Measurements from ENCODE around the gene SIGMAR1.

SIGMAR1 gene

DNA sequence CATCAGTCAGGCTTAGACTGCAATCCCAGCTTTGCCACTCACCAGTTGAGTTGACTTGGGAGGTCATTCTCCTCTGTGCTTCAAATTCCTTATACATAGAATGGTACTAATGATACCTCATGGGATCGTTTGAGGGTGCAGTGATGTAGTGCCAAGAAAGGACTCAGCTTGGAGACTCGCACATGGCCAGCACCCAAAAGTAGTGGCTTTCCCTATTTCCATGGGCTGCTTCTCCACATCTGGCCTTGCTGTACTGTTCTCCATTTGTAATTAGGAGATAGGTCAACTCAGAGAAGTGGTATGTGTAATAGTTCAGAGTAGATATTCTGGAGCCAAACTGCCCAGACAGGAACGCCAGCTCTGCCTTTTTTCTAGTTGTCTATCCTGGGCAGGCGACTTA lies 48.0 kb upstream of the SIGMAR1 start:
- DNase-seq = no peak
- Histone ChIP-seq H3K27ac (ENCODE audit: low read length) (no peak overlapping the region), H3K9ac (ENCODE audit: low read length) (no peak overlapping the region), H3K4me3 (ENCODE audit: low read length) (no peak overlapping the region), H3F3A (ENCODE audit: insufficient read depth, low read length) (no peaks in the 10 kb centered on the region), H3K27me3 (replicated peaks; ENCODE audit: insufficient read depth, low read length) (no peaks in the 10 kb centered on the region), H4K20me1 (ENCODE audit: insufficient read depth, low read length) (no peaks in the 10 kb centered on the region), H3K4me1 (ENCODE audit: low read length) (no peaks in the 10 kb centered on the region), H3K79me2 (ENCODE audit: low read length) (no peaks in the 10 kb centered on the region), H3K36me3 (replicated peaks; ENCODE audit: insufficient read depth, low read length) (no peaks in the 10 kb centered on the region), H2AFZ (ENCODE audit: low read length) (no peak overlapping the region), H3K4me2 (ENCODE audit: low read depth, low read length) (no peak overlapping the region), H3K9me3 (replicated peaks; ENCODE audit: insufficient read depth, low read length) (no peaks in the 10 kb centered on the region), H3K9me2 (replicated peaks; ENCODE audit: insufficient read depth, low read length) (no peaks in the 10 kb centered on the region)
- TF ChIP-seq EZH2phosphoT487 (IDR thresholded peaks at IDR 0.05; ENCODE audit: low read length) (no peak), CTCF (IDR thresholded peaks at IDR 0.05; ENCODE audit: low read length) (no peak), EZH2 (optimal IDR thresholded peaks at IDR 0.05; ENCODE audit: low read depth, low read length) (no peak)

DNA sequence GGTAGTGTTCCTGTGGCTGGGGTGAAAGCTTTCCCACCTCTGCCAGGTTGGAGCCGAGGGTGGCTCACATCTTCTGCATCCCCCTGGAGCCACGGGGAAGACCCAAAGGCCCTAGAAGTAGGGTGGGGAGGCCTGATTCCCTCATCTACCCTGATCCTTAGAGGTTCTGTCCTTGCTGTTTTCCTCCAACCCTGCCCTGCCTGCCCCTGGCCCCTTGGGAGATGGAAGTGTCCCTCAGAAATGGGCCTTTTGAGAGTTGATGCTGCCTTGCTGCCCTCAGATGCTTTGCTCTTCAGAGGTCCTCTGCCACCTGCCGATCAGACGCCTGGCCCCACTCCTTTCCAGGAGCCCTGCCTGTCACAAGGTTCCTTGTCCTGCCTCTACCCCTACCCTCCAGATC lies 47.2 kb upstream of the SIGMAR1 start:
- no peaks in the 10 kb centered on the region for H3K27me3 ChIP-seq (replicated peaks; ENCODE audit: insufficient read depth, low read length)
- H3K9ac ChIP-seq (ENCODE audit: low read length) = no peak overlapping the region
- H3K4me2 ChIP-seq (ENCODE audit: low read depth, low read length) = no peak overlapping the region
- no peaks in the 10 kb centered on the region for H3K9me3 ChIP-seq (replicated peaks; ENCODE audit: insufficient read depth, low read length)
- no peaks in the 10 kb centered on the region for H3K4me1 ChIP-seq (ENCODE audit: low read length)
- H3F3A ChIP-seq (ENCODE audit: insufficient read depth, low read length) = no peaks in the 10 kb centered on the region
- no peak for TF ChIP-seq EZH2phosphoT487 (IDR thresholded peaks at IDR 0.05; ENCODE audit: low read length)
- no peak for TF ChIP-seq CTCF (IDR thresholded peaks at IDR 0.05; ENCODE audit: low read length)
- TF ChIP-seq EZH2 (optimal IDR thresholded peaks at IDR 0.05; ENCODE audit: low read depth, low read length) = no peak
- no peak overlapping the region for H3K27ac ChIP-seq (ENCODE audit: low read length)
- no peaks in the 10 kb centered on the region for H4K20me1 ChIP-seq (ENCODE audit: insufficient read depth, low read length)
- H3K36me3 ChIP-seq (replicated peaks; ENCODE audit: insufficient read depth, low read length) = no peaks in the 10 kb centered on the region
- H3K79me2 ChIP-seq (ENCODE audit: low read length) = no peaks in the 10 kb centered on the region
- H2AFZ ChIP-seq (ENCODE audit: low read length) = no peak overlapping the region
- DNase-seq = no peak
- no peak overlapping the region for H3K4me3 ChIP-seq (ENCODE audit: low read length)
- H3K9me2 ChIP-seq (replicated peaks; ENCODE audit: insufficient read depth, low read length) = no peaks in the 10 kb centered on the region

GRCh38 chr9:34684145-34684544 lies 46.6 kb upstream of the SIGMAR1 start:
- Histone ChIP-seq H3K36me3 (replicated peaks; ENCODE audit: insufficient read depth, low read length) (no peaks in the 10 kb centered on the region), H2AFZ (ENCODE audit: low read length) (no peak overlapping the region), H3K9ac (ENCODE audit: low read length) (no peak overlapping the region), H3K27me3 (replicated peaks; ENCODE audit: insufficient read depth, low read length) (no peaks in the 10 kb centered on the region), H4K20me1 (ENCODE audit: insufficient read depth, low read length) (no peaks in the 10 kb centered on the region), H3K9me3 (replicated peaks; ENCODE audit: insufficient read depth, low read length) (no peaks in the 10 kb centered on the region), H3K79me2 (ENCODE audit: low read length) (no peaks in the 10 kb centered on the region), H3K9me2 (replicated peaks; ENCODE audit: insufficient read depth, low read length) (no peaks in the 10 kb centered on the region), H3F3A (ENCODE audit: insufficient read depth, low read length) (no peaks in the 10 kb centered on the region), H3K27ac (ENCODE audit: low read length) (no peak overlapping the region), H3K4me2 (ENCODE audit: low read depth, low read length) (no peak overlapping the region), H3K4me1 (ENCODE audit: low read length) (no peaks in the 10 kb centered on the region), H3K4me3 (ENCODE audit: low read length) (no peak overlapping the region)
- TF ChIP-seq EZH2 (optimal IDR thresholded peaks at IDR 0.05; ENCODE audit: low read depth, low read length) (no peak), CTCF (IDR thresholded peaks at IDR 0.05; ENCODE audit: low read length) (no peak), EZH2phosphoT487 (IDR thresholded peaks at IDR 0.05; ENCODE audit: low read length) (no peak)
- DNase-seq = no peak

Data from MM.1S (cell line).